DMS153 treated with DMSO at 0.1 percent for 48 hours (cell line): ENCODE measurements around the gene ZFP92.

Experiments used
- DNase-seq: peaks from one replicate; lab custom pipeline; 2025; ENCODE audit not compliant: unreplicated experiment; lab: John Stamatoyannopoulos, UW

The ZFP92 gene

DNA sequence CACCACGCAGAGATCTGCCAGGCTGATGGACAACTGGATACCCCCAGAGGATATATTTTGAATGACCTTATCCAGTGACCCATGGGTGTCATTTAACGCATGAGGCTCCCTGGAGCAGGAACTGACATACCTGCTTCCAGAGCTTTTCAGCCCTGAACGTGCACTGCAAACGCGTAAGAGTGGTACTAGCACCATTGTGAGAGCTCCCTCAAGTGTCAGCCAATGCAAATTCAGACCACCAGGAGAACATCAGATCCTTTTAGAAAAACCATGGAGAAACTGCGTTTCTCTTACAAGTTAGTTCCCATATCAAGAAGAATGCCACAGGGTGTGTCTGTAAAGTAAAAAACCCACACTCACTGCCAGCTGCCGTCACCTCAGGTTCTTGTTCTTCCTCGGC is 27.3 kb downstream of the ZFP92 start:
- DNase-seq = no peak

DNA sequence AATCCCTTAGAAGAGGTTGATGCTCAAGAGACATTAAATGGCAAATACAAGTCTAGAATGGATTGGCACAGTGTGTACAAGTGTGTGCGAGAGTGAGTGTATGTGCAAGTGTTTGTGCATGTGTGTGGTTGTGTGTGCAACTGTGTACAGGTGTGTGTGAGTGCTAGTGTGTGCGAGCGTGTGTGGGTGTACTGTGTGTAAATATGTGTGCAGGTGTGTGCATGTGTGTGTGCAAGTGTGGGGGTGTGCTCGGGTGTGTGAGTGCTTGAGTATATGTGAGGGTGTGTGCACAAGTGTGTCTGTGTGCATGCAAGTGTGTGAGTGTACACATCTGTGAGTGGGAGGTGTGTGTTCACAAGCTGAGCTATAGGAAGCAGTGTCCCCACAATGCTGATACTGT is 28.7 kb downstream of the ZFP92 start:
- DNase-seq = no peak

DNA sequence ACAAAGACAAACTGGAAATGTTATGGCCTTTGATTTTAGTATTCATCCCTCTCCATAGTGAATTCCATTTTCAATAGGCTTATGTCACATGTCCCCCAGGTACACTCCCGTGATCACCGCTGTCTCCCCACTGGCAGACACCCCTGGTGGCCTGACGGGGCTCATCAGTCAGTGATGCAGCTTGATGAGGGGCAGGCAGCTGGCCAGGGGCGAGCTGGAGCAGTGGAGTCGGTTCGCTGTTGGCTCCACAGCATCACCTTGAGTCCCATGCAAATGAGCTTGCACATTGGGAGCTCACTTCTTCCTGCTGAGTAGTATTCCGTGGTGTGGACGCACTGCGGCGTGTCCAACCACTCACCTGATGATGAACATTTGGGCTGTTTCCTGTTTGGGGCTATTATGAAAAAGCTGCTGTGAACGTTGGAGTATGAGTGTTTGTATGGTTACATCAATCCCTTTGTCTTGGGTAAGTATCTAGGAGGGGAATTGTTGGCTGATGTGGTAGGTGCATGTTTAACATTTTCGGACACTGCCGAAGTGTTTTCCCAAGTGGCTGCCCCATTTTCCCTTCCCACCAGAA is 29.4 kb downstream of the ZFP92 start:
- DNase-seq = peak; percentile 2

DNA sequence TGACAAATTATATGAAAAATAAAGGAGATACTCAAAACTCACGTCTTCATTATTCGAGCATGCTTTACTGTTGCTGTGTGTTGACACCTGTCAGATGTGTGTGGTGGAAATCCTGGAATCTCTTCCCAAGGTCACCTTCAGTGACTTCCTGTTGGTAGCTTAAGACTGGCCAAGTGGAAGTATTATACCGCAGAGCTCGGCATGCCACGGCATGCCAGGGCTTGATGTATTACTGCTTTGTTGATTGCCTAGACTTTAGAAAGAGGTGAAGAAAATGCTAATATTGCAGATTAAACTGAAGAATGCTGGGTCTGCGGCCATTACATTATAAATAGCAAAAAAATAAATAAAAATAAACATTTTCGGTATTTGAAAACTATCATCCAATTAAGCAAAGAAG is 30.0 kb downstream of the ZFP92 start:
- peak; percentile 38 for DNase-seq

DNA sequence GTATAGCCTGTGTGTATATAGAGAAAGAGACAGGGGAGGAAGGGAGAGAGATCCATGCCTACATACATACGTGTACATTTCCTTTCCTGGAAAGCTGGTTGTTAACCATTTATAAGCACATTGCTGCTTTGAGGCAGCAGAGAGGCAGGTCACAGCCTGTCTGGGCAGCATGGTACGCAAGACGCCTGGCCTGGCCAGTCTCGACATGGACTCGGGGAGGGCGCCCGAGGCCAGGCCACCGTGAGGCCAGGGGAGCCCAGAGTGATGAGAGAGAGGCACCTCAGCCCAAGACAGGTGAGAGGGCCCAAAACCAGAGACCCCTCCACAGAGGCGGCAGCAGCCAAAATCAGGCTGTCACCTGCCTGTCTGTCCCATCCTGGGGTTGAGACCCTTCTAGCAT is 30.7 kb downstream of the ZFP92 start:
- no peak for DNase-seq

DNA sequence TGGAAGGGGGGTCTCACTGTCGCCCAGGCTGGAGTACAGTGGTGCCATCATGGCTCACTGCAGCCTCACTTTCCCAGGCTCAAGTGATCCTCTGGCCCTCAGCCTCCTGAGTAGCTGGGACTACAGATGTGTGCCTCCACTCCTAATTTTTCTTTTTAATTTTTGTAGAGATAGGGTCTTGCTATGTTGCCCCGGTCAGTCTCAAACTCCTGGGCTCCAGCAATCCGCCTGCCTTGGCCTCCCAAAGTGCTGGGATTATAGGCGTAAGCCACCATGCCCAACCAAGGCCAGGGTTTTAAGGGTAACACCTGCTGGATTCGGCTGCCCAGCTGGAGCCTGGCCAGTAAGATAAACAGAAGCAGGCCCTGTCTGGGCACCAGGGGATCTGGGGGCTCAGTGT is 31.2 kb downstream of the ZFP92 start:
- DNase-seq = no peak

DNA sequence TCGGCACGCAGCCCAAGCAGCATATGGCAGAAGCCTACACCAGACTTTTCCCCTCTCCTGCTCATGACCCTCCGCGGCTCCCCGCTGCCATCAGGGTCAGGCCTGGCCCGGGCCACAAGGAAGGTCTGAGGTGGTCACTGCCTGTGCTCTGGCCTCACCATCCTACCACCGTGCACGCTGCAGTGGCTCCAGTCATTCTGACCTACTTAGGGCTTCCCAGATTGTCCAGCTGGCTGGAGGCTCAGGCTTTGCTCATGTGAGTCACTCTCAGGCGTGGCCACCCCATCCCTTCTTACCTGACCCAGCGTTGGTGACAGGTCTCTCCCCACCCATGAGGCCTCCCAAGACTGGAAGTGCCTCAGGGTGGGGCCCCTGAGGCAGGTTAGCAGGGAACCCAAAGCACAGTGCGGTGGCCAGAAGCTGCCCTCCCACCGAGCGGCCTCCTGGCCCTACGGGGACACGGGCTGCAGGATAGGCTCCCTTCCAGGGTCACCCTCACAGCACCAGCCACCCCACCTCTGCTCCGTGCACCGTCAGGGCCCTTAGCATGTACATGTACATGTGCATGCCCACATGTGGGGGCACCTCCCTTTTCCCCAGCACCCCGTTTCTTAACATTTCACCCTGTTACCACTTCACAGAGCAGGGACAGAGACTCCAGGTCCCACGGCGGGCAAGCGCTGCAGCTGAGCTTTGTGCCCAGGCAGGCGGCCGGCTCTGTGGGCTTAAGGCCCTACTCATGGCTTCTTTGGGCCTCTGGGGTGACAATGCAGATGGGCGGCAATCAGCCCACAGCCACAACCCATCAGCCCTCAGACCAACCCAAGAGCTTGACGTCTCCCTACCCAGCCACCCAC is 32.4 kb downstream of the ZFP92 start:
- no peak for DNase-seq

DNA sequence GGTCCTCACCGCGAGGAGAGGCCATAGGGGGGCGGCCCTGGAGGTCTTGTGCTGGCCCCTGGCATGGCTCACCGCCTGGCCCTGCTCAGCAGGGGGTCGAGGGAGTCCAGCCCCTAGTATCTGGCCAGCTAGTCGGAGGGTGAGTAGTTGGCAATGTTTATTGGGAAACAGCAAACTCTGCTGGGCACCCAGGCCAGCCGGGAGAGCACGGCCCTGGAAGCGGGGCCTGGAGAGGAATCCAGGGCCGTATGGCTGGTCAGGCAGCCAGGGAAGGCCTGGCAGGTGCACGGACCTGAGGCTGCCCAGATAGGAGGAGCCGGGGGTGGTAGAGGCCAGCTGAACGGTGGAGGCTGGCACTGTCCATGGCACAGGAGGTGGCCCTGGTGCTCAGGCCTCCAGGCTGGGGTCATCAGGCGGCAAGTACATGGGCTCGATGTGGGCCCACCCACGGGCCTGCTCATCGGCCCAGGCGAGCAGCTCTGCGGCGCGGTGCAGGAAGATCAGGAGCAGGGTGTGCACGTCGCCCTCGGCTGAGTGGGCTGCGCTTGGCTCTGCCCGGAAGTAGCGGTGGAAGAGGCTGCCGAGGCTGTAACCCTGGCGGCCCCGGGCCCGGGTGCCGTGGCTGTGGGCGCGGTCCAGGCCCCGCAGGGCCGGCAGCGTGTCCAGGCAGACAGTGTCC is 33.2 kb downstream of the ZFP92 start:
- DNase-seq = no peak

DNA sequence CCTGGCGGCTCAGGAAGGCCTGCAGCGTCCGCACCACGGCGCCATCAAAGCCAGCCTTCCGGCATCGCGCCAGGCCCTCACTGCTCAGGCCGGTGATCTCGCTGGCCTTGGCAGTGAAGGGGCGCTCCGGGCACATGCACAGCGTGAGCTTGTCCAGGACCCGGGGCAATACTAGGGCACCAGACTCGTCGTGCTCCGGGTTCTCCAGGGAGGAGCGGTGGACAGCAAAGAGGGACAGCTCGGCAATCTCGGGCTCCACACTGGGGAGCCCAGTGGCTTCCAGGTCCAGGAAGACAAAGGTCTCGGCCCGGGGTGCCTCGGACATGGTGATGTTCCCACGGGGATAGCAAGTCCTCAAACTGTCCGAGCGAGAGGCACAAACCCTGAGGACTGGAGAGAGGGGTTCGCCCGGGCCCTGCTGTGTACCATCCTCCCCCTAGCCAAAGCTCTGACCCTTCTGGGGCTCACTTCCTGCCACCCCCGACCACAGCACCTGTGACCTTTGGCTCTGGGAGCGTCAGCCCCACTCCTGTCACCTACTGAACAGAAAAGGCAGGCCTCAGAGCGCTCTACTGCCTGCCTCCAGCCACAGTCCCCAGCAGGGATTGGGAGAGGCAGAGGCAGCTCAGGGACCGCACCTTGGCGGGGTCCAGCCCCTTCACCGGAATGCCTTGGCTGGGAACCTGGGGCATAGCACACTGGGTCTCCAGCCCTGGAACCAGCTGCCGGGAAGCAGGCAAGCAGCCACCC is 34.0 kb downstream of the ZFP92 start:
- DNase-seq = no peak

DNA sequence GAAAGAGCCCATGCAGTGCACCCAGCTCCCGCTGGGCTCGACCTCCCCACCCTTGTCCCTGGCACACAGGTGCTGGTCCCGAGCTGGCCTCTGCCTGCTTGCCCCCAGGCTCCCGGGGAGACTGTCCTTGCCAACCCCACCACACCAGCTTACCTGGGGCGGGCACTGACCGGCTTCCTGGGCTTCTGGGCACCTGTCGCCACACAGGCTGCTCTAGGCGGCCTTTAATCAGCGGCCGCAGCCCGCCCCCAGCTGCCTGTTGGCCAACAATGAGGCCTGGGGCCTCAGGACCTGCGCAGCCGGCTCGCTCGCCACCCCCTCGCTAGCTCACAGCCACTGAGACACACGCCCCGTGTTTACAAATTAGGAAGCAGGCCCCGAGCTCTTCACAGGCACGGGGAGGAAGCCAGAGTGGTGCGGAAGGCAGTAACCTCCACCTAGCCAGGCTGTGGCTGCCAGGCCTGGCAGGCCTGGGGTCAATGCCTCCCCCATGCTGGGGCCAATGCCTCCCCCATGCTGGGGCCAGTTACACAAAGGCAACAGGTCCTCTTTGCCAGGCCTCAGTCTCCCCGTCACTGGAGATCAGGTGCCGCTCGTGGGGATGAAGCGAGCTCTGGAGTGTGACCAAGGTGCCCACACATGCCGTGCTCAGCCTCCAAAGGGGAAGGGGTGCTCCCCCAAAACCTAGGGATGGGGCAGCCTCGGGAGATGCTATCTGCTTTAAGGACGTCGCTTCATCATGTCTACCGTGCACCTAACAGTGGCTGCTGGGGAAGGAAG is 34.8 kb downstream of the ZFP92 start, which contains the start of gene TREX2:
TSS of gene TREX2 (minus strand) at position 201 of the 780 bp plus-strand sequence. CDS start 626 bp downstream, outside the sequence.
- no peak for DNase-seq

DNA sequence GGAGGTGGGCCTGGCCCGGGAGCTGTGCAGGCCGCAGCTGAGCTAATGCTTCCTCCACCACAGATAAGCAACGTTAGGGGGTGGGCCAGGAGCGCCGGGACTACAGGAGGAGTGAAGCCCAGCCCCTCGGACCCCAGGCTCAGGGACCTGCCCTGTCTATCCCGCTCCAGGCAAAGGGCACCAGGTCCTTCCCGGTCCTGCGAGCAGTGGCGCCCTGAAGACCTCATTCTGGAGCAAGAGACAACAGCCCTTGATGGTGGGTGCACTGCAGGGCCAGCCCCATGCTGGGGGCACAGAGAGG is 35.3 kb downstream of the ZFP92 start:
- no peak for DNase-seq

DNA sequence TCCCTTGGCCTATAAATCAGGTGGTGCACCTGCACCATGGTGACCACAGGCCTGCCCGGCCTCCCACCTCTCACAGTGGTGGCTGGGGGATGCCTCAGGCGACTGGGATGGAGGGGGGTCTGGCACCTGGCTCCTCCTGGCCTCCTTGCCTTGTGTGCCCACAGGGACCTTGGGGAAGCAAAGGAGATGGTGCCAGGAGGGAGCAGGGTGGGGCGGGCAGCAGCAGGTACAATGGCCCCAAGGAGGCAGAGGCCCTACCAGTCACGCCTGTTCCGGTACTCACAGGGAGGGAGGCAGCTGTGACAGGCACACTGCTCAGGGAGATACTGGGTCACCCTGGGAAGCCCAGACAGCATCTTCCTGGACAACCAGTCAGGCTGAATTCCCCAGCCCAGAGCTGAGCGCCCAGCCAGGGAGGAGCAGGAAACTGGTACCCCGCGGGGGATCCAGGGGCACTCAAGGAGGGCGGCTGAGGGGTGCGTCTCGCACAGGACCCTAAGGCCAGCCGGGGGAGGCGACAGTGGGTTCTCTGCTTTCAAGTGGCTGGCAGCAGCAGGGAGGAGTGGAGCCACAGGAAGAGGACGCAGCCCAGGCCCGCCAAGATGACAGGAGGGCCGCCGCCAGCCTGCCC is 35.8 kb downstream of the ZFP92 start:
- DNase-seq = no peak

DNA sequence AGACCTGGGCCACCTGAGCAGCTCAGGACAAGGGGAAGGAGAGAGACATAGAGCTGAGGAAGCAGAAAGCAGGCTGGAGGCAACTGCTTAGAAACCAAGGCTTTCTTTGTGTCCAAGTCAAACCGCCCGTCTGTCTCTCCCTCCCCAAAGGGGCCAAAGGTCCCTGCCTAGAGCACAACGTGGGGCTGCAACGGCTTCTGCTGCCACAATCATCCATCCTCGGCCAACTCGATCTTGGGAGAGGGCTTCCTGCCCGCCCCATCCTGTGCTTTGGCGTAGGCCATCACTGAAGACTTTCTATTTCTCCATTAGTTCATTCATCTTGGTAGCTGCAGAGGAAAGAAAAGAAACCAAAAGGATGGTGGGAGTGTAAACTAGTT is 36.3 kb downstream of the ZFP92 start:
- DNase-seq = no peak

DNA sequence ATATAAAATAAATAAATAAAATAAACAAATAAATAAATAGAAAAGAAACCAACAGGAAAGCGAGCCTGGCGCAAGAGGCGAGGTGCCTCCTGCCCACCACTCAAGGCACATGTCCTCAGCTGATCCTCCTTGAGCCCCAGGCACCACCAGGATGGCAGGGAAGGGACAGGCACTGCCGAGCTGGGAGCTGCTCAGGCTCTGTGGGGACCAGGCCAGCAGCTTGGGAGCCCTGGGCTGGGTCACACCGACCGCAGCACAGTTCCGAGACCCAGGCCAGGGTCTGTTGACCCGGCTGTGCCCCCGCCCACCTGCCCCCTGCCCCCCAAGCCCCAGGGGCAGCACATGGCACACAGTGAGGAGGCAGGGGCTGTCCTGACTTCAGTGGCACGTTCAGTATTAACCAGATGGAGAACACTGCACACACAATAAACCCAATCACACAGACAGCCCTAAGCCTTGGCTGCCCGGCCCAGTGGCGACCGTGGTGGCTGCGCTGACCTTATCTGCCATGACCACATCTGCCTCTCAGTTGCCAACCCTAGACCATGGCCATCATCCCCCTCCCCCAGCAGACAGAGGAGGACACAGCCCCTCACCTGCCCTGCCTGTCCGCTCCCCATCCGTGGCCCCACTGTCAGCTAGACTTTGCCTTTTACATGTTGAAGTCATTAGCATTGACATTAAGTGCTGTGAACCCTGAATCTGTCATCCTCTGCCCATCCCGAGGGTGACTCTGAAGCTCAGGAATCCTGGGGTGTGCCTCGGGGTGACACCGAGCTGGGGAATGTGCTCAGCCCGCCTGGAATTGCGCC is 37.5 kb downstream of the ZFP92 start:
- DNase-seq = no peak

DNA sequence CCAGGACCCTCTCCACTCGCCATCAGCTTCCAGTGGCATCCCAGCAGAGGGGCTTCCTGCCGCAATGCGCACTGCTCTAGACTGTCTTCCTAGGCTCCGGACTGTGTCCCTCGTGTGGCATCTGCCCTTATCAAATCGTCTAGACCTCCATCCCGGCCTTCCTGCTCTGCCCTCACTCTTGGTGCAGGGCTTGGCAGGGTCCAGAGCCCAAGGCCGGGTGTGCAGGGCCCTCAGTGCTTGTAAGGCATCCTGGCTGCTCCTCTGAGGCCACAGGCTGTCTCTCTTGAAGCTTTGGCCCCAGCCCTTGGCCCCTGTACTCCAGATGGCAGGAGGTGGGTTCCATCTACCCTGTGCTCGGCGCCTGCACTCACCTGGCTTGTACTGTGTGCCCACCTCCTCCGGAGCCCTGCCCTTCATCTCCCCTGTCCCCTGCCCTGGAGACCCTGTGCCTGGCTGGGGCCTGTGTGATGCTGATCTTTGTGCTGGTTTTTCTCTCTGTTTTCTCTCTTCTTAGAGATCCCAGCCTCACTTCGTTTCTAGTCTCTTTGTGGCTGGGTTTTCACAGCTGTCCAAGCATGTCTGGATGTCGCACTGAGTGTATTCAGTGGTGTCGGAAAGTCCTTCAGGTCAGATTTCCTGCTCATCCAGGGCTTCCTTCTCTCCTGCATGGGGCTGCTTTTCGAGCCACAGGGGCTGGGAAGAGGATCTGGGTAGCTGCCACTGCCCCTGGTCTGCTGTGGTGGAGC is 38.3 kb downstream of the ZFP92 start:
- DNase-seq = no peak

DNA sequence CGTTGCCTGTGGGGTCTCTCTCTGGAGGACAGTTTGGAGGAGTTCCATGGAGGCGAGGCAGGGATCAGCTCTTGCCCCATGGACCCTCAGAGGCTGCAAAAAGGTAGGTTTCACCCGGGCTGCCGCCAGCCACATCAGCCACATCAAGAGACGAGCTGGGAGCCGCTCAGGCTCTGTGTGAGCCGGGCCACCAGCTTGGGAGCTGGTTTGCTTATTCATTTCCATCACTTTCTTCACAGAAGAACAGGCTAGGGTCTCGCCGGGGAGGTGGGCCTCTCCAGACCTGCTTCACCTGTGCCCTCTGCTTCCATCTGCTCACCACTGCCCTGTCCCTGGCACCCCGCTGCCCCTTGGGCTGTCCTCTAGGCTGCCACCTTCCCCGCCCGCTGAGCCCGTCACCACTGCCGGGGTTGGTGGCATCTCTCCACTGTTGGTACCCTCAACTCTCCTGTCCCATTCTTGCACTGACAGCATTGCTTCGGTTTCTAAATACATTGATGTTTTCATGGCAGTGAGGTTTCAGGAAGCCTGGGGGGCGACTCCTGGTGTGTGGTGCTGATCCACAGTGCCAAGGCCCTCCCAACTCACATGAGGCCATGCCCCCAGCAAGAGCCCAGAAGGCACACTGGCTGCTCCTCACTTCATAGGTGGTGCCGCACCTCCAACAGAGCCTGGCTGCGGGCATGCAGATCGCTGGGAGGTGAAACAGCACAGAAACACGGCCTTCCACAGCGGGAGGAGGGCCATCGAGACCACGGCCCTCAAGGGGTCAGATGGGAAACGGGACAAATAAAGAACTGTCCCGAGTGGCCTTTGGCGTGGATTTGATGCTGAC is 39.1 kb downstream of the ZFP92 start:
- no peak for DNase-seq

DNA sequence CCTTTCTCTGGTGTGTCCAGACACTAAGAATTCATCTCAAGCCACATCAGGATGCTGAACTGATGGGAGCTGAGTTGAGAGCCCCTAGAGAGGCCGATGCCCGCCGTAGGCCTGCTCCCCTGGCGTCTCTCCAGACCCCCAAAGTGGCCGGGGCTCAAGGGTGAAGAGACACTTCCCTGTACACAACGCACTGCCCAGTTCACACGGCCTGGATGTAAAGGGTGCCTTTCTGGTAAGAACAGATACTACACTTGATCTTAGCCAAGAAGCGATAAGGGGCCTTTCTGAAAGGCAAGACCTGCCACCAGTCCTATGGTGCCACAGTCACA is 39.6 kb downstream of the ZFP92 start:
- DNase-seq = no peak

DNA sequence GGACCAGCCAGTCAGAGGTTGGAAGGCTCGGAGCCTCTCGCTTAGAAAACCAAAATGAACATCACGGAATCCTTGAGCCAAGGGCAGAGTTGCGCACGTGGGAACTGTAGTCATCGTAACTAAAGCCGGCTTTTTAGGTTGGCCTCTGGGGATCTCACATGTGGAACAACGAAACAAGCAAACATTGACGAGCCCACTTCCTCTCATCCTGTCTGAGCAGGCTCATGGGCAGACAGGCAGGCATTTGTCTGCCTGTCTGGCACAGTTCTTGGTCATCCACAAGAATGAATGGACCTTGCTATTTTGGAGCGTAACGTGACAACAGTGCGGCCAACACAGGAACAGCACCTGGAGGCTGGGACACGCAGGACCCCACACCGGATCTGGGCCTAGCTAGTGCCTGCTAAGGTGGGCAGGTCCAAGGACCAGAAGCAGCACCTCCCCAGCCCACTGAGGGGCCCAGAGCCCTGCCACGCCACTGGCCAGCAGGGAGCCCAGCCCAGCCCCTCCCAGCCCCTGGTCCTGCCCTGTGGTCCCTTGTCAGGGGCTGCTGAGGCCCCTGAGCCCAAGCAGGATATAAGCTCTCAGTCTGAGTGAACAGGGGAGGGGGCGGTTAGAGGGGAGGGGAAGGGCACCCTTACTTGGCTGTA is 43.8 kb downstream of the ZFP92 start:
- no peak for DNase-seq
